Amygdala (tissue), 56 donors: ENCODE measurements around the gene HNRNPH1.

ENCODE experiments used
- DNase-seq, 56 donors: peaks; one replicate each; lab custom pipeline; 2025; lab: John Stamatoyannopoulos, UW

Gene HNRNPH1

GRCh38 chr5:179623906-179624741 is 653 bp upstream of the HNRNPH1 start:
- DNase-seq: peak in 16 of 56 donors; percentile 22 to 67 (median 52)

DNA sequence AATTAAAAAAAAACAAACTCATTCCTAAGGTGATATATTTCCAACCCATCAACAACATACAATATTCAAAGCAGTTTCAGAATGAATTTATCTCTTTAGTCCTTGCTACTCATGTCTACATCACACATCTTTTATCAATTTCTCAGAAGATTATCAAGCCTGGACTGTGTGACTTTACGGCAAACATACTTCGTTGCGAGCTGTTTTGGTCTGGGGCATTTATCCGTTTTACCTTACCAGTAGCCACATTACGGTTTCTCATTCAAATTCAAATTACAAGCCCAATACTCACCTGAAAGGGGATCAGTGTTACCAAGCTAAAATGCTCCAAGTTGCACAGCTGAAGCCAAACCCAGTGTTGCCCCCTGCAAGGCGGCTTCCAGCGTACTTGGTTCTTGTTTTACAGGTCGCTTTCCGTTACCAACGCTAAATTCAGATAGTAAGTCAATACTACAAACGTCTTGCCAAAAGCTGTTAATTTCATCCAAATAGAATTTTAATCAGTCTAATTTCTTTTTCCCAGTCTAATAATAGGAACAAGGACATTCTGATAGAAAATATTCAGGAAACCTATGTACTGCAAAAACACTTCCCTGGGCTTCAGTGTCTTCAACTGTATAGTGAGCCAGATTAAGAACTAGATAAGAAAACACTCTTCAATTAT is 1.8 kb downstream of the HNRNPH1 start:
- DNase-seq: no peak

- DNase-seq: no peak
Measured at GRCh38 chr5:179620703-179621350, 2.6 kb downstream of the HNRNPH1 start.

DNA sequence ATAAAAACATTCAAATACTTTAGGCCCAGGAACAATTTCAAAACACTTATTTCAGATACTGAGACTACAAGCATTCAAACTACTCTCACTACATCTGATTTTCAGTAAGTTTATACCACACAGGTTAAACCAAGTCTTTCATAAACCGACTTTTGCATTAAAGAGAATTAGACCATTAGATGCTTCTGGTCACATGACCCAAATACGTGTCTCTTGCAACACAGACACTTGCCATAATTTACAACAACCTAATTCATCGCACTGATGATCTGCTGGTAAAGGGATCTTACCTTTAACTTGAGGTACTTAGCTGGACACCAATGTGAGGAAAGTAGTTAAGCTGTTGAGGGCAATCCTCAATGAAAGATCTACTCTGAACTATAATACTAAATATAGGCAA is 3.2 kb downstream of the HNRNPH1 start:
- no peak for DNase-seq

GRCh38 chr5:179619776-179620175 is 3.7 kb downstream of the HNRNPH1 start:
- no peak for DNase-seq

- DNase-seq: no peak
Measured at GRCh38 chr5:179618923-179619554, 4.4 kb downstream of the HNRNPH1 start.

DNA sequence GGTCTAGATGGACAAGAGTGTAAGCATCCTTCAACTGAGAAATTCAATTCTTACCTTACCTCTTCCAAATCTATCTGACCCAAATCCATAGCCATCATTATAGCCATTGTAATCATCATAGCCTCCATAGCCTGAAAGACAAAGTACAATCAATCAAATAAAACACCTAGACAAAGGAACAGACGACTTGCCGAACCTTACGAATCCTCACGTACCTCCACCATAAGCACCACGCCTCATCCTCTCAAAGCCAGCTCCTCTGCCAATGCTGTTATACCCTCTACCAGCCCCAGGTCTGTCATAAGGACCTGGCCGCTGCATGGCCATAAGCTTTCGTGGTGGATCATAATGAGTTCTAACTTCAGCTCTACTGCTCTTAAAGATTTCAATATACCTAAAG is 5.5 kb downstream of the HNRNPH1 start:
- DNase-seq: no peak

DNA sequence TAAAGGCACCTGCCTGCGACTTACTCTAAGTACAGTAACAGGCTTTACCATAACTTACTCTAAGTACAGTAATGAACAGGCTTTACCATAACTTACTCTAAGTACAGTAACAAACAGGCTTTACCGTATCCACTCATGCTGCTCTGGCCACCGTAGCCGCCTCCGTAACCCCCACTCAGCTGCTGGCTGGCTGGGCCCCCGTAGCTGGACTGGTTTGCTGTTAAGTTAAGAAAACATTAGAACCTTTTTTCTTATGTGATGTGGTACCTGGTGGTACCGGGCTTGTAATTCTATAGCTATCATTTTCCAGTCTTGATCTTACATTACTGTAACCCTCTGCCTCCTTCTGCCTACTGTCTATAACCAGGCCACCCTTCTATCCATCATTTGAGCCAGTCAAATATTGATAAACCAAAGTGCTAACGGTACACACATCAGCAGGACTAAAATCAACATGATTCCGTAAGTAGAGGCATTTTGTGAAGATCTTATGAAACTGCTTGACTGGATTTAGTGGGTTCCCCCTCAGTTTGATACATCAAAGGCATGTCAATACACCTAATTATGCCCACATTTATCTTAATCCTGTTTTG is 7.4 kb downstream of the HNRNPH1 start:
- DNase-seq: no peak

DNA sequence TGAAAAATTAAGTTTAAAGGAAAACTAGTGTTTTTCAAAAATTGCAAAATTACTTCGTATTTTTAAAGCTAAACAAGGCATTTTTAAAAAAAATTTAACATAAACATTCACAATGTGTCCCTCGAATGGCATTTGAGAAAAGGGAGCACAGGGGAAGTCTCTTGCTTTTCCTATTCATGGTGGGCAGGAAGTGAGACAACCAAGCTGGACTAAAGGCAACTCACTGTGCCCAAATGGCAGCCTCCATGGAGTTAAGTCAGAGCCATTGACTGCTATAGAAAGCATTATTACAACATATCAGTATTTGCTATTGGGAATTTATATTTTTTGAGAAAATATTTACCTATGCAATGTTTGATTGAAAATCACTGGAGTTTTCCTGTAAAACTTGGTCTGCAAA is 8.3 kb downstream of the HNRNPH1 start:
- no peak for DNase-seq

GRCh38 chr5:179614745-179615144 is 8.7 kb downstream of the HNRNPH1 start:
- no peak for DNase-seq

GRCh38 chr5:179613460-179614071 is 9.9 kb downstream of the HNRNPH1 start:
- DNase-seq: no peak

DNA sequence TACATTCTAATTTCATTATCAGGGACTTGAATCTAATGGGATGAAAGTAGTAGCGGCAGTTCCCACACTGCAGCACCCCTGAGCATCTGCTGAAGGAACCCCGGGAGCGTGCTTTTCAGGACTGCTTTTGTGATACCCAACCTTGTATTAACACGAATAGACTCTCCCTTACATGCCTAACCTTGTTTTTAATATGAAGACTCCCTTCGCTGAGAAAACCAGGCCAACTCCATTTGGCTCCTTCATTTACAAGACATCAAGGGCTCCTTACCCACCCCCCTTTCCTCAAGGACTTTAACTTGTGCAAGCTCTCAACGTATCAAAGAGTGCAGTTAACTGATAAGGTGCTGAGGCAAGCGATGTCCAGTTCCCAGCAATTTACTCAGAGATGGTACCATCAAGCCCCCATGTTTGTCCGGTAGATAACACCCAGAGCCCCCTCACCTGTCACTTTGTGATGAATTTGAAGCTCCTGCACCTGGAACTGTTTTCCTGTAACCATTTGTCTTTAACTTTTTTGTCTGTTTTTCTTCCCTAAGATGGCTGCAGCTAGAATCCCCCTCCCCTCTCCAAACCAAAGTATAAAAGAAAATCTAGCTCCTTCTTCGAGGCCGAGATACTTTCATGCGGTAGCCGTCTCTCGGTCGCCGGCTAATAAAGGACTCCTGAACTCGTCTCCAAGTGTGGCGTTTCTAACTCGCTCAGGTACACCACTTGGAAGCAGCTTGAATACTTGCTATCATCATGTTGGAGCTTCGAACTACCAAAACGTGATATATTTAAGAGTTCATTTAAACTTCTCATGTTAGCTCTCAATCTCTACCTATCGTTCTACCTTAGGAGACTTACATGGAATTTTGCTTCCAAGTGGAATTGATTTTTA is 10.7 kb downstream of the HNRNPH1 start:
- no peak for DNase-seq

GRCh38 chr5:179610903-179611265 is 12.6 kb downstream of the HNRNPH1 start:
- no peak for DNase-seq

DNA sequence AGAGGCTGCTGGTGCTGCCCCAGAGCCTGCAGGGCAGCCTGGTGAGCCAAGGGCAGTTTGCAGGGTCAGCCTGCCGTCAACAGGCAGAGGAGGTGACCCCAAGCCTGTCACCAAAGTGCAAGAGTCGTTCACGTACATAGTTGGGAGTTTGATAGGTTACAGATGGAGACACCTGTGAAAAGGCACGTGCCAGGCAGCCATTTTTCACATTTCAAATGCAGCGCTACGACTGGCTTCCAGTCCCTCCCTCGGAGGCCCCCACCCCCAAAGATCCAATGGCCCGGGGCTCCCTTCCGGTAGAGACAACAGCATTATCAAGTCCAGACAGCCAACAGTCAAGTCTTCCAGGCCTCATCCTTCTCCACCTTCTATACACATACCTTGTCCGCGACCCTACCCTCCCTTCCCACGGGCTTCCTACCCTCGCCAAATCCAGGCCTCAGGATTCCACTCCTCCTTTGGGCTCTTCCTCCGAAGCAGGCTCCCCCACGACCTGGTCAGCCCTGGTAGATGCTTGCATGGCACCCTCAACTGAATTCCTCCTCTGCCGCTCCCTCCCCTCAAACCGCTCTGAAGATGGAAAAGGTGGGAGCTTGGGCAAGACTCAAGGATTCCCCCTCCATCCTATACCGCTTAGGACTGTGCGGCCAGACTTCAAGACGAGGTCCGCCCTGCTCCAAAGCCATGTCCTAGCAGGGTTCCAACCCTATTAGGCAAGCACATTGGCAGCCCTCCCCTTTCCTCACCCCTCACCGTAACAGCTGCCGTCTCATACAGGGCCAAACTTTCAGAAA is 13.2 kb downstream of the HNRNPH1 start:
- no peak for DNase-seq

DNA sequence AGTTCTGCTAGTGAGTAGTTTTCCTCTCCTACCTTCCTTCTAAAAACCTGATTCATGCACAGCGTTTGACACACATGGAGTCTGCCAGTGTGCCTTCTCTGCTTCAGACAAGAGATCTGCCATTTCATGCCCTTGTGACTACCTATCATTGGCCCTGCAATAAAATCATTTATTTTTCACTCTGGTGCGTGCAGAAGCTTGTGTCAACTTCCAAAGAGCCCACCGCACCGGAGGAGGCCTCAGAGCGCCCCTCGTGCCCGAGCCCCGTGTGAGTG is 13.7 kb downstream of the HNRNPH1 start:
- no peak for DNase-seq

DNA sequence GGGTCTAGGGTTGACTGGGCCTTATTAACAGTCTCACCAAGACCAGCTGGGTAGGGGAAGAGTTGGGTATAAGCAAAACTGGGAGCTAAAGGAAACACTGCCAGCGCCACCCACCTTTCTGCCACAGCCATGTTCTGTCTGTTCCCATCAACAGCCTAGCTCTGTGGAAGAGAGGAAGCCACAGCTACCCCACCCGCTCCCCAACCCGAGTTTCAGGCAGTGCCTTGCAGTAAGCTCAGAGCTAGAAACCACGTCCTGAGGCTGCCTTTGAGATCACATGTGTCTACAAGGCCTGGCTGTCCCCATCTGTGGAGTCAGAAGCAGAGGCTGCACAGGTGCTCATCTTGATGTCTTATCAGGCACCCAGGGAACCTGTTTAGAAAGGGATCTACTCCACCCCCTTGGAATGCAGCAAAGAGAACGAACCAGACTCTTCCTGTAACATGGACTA is 15.3 kb downstream of the HNRNPH1 start:
- DNase-seq: peak in 11 of 56 donors; percentile 9 to 37 (median 22)

DNA sequence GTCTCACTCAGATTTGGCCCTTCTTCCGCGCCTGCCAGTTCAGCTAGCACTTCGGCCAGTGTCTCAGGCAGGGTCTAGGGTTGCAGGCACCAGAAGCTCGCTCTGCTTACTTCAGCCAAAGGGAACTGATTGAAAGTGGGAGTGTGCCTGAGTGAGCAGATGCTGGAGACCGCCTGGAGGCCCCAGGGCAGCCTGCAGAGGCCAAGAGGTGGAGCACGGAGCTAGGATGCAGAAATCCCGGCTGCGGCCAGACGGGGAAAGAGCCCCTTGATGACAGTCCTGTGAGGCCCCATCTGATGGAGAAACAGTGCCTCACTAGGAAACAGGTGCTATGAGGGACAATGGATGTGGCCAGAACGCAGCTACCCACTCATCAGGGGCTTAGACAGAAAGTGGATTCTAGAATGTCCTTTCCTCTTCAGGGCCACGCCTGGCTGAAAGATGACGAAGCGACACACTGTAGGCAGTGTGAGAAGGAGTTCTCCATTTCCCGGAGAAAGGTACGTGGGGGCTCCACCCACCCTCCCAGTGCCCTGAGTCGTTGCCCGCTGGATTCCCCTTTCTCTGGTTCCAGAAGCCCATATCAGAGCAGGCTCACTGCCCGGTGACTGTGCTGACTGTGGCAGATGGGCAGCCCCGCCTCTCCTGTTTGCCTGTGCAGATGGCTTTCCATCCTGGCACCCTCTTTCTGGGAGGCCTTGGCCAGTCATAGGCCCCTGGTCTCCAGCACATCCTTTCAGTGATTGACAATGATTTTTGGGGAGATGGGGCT is 16.1 kb downstream of the HNRNPH1 start:
- peak in 38 of 56 donors; percentile 12 to 72 (median 37) for DNase-seq

- no peak for DNase-seq
Measured at GRCh38 chr5:179606910-179607159, 16.6 kb downstream of the HNRNPH1 start.
